Small intestine (tissue), 7 donors: ENCODE measurements around the gene PDILT. TPM values are rescaled to one million over a fixed set of nuclear protein-coding genes. Genes with fewer than 3 reads are reported as not detected.
A peak's percentile ranks its signal among the peaks of the same experiment; 100 is the strongest.
"Not testable (repeated sequence)": the region's sequence is repeated elsewhere in the genome, so short reads cannot be mapped to it uniquely, and the experiment has no call there.

ENCODE experiments used
- DNase-seq, 2 donors: peaks; one replicate each; pipeline versions ENCODE4 v3.0.0 to v3.0.0-alpha.2; 2013
- FAIRE-seq: peaks from 2 replicates; lab custom pipeline; 2012; peaks lifted over from hg19 to GRCh38; lab: Jason Lieb, UNC
- H3K27ac ChIP-seq, 3 donors: one replicate each; pipeline ENCODE4 v1.5.1; 2013; ENCODE audit warnings: low read length in 2 of 3, mild to moderate bottlenecking in 2 of 3, control low read depth in 1 of 3, inconsistent platforms in 1 of 3, low read depth in 1 of 3, moderate library complexity in 1 of 3
- H3K27me3 ChIP-seq, 3 donors: one replicate each; pipeline ENCODE4 v1.6.1; 2013; ENCODE audit warnings: low read length in 3 of 3, inconsistent platforms in 1 of 3; ENCODE audit not compliant: control insufficient read depth in 3 of 3, insufficient read depth in 3 of 3
- H3K36me3 ChIP-seq, 3 donors: one replicate each; pipeline ENCODE4 v1.6.1; 2013; ENCODE audit warnings: low read length in 3 of 3, inconsistent platforms in 1 of 3, low read depth in 1 of 3, mild to moderate bottlenecking in 1 of 3, moderate library complexity in 1 of 3; ENCODE audit not compliant: control insufficient read depth in 3 of 3, insufficient read depth in 2 of 3
- H3K4me1 ChIP-seq, 3 donors: one replicate each; pipeline ENCODE4 v1.6.1; 2013; ENCODE audit warnings: low read length in 2 of 3, inconsistent platforms in 1 of 3, low read depth in 1 of 3, mild to moderate bottlenecking in 1 of 3, moderate library complexity in 1 of 3; ENCODE audit not compliant: control insufficient read depth in 3 of 3, insufficient read depth in 2 of 3
- H3K4me3 ChIP-seq, 3 donors: one replicate each; pipeline ENCODE4 v1.5.1; 2013; ENCODE audit warnings: low read length in 3 of 3, control low read depth in 1 of 3, inconsistent platforms in 1 of 3, low read depth in 1 of 3, mild to moderate bottlenecking in 1 of 3, moderate library complexity in 1 of 3
- H3K9me3 ChIP-seq, 2 donors: one replicate each; pipeline ENCODE4 v1.6.1; 2013; ENCODE audit warnings: low read depth in 1 of 2, low read length in 1 of 2; ENCODE audit not compliant: control insufficient read depth in 2 of 2, insufficient read depth in 1 of 2
- WGBS, 3 donors: extraction: QIAGEN DNeasy Blood & Tissue Kit; methylation state at CpG; one replicate each; pipeline ENCODE4 v1.1.7; 2013; 5-methylcytosine and 5-hydroxymethylcytosine counted together
- polyA plus RNA-seq, 4 donors: library from polyadenylated mRNA; stranded (reverse) in 3 of 4; unstranded in 1 of 4; fragments of 200-250 nt in 3 of 4; fragments of 120-200 nt in 1 of 4; gene quantifications; one replicate each; pipeline versions ENCODE4 v1.2.1 to v1.2.3, GENCODE V29; 2013
- donor health status: healthy with polysubstance abuse.
- donor health status: control.
- donor health status: control.
- donor health status: Bipolar disorder and iron deficiency.
- donor health status: healthy.

PDILT gene
- polyA plus RNA-seq, 4 donors, result 0.19 TPM; not detected in 3

GRCh38 chr16:20438950-20439349, 34.4 kb upstream of the PDILT start:
- H3K36me3 ChIP-seq, H3K9me3 ChIP-seq, H3K27me3 ChIP-seq, H3K4me1 ChIP-seq, DNase-seq, H3K27ac ChIP-seq, FAIRE-seq, H3K4me3 ChIP-seq: not testable (repeated sequence)
- WGBS, 3 donors, result 69 to 80% methylated on average over 1 of the region's 2 CpGs; no CpG with 5 or more reads in 1 of the 3 donors

- H3K36me3 ChIP-seq, result no peaks in the 10 kb centered on the region
- FAIRE-seq (no peak), DNase-seq (no peak)
- H3K4me3 ChIP-seq, result no peak overlapping the region
- 74 to 79% (median 77%) methylated on average over 11 of the region's 11 CpGs for WGBS, 3 donors
- peaks cover 0 to 2% (median 0%) of the 10 kb centered on the region in 3 donors for H3K4me1 ChIP-seq
- no peaks in the 10 kb centered on the region for H3K9me3 ChIP-seq
- H3K27me3 ChIP-seq, result no peaks in the 10 kb centered on the region
- no peak overlapping the region for H3K27ac ChIP-seq
Observed at GRCh38 chr16:20430948-20431347, 26.4 kb upstream of the PDILT start.

- H3K4me1 ChIP-seq, H3K27me3 ChIP-seq, FAIRE-seq, H3K4me3 ChIP-seq, DNase-seq, H3K9me3 ChIP-seq, H3K36me3 ChIP-seq, H3K27ac ChIP-seq: not testable (repeated sequence)
- 72 to 90% (median 85%) methylated on average over 1 of the region's 1 CpG for WGBS, 3 donors
Observed at GRCh38 chr16:20430480-20430879, 25.9 kb upstream of the PDILT start.

- H3K27me3 ChIP-seq, H3K27ac ChIP-seq, H3K36me3 ChIP-seq, H3K4me3 ChIP-seq, H3K9me3 ChIP-seq, FAIRE-seq, H3K4me1 ChIP-seq, DNase-seq: not testable (repeated sequence)
- WGBS, 3 donors, result 78 to 88% (median 83%) methylated on average over 7 of the region's 7 CpGs
Observed at GRCh38 chr16:20429499-20429898, 25.0 kb upstream of the PDILT start.

- WGBS, 3 donors, result 63 to 69% (median 64%) methylated on average over 2 of the region's 2 CpGs
- H3K4me1 ChIP-seq, H3K4me3 ChIP-seq, H3K27ac ChIP-seq, DNase-seq, H3K36me3 ChIP-seq, H3K9me3 ChIP-seq, H3K27me3 ChIP-seq, FAIRE-seq: not testable (repeated sequence)
Observed at GRCh38 chr16:20427401-20427797, 22.9 kb upstream of the PDILT start.

- DNase-seq, result peak; percentile 55 to 70
- Histone ChIP-seq H3K27me3 (no peaks in the 10 kb centered on the region), H3K9me3 (peaks cover 0 to 5% of the 10 kb centered on the region in 2 donors), H3K36me3 (no peaks in the 10 kb centered on the region), H3K4me3 (no peak overlapping the region), H3K4me1 (peaks cover 0 to 9% (median 0%) of the 10 kb centered on the region in 3 donors), H3K27ac (peak overlapping the region in 1 of 3 donors; percentile 56)
- FAIRE-seq, result no peak
- WGBS, 3 donors, result 23 to 54% (median 33%) methylated on average over 2 of the region's 2 CpGs
Observed at GRCh38 chr16:20424129-20424866, 19.8 kb upstream of the PDILT start.

- not testable (repeated sequence) for H3K4me1 ChIP-seq, FAIRE-seq, H3K27ac ChIP-seq, H3K27me3 ChIP-seq, H3K9me3 ChIP-seq, H3K36me3 ChIP-seq, DNase-seq, H3K4me3 ChIP-seq
- WGBS, 3 donors, result 88 to 93% (median 88%) methylated on average over 5 of the region's 5 CpGs
Observed at GRCh38 chr16:20423772-20424128, 19.2 kb upstream of the PDILT start.

GRCh38 chr16:20421748-20422147, 17.2 kb upstream of the PDILT start:
- H3K9me3 ChIP-seq, H3K27ac ChIP-seq, H3K27me3 ChIP-seq, H3K4me1 ChIP-seq, FAIRE-seq, H3K4me3 ChIP-seq, H3K36me3 ChIP-seq, DNase-seq: not testable (repeated sequence)
- WGBS, 3 donors, result 67 to 84% (median 77%) methylated on average over 2 of the region's 2 CpGs

GRCh38 chr16:20419093-20419492, 14.6 kb upstream of the PDILT start:
- DNase-seq, H3K27ac ChIP-seq, H3K27me3 ChIP-seq, H3K9me3 ChIP-seq, H3K4me3 ChIP-seq, H3K4me1 ChIP-seq, FAIRE-seq, H3K36me3 ChIP-seq: not testable (repeated sequence)
- 68 to 82% (median 75%) methylated on average over 8 of the region's 8 CpGs for WGBS, 3 donors
